Gastrocnemius medialis (tissue), 4 donors: Measurements from ENCODE around the gene SLC36A1.

ENCODE experiments used
- CTCF ChIP-seq, 5 experiments: fragments of 450-650 bp in 3 of 5; fragments of 200-600 bp in 2 of 5; sonication (generic) in 2 of 5; IDR thresholded peaks in 4 of 5; conservative IDR thresholded peaks in 1 of 5; 1 replicate in 4 of 5; 2 replicates in 1 of 5; pipeline ENCODE4 v1.5.1; 2016 to 2019; ENCODE audit warnings: antibody characterized with exemption in 5 of 5, mild to moderate bottlenecking in 3 of 5, moderate library complexity in 3 of 5
- POLR2A ChIP-seq, 2 donors: fragments of 450-650 bp; IDR thresholded peaks; one replicate each; pipeline ENCODE4 v1.6.1; 2017; ENCODE audit warnings: antibody characterized with exemption in 2 of 2, mild to moderate bottlenecking in 2 of 2, moderate library complexity in 2 of 2

- TF ChIP-seq CTCF (IDR thresholded peaks at IDR 0.05 in 4 of 5, conservative IDR thresholded peaks at IDR 0.05 in 1 of 5) (no peak), POLR2A (IDR thresholded peaks at IDR 0.05) (no peak)
Measured at GRCh38 chr5:151483176-151483575, 35.8 kb downstream of the SLC36A1 start.
